ENCODE results near the gene ADARB1. TPM values are rescaled to one million over a fixed set of nuclear protein-coding genes. Genes with fewer than 3 reads are reported as not detected.

ADARB1 gene
- total RNA-seq, 1 experiment from 2014 or later = 31.9 TPM

- DNase-seq (ENCODE audit: low spot score) = no peak
- Histone ChIP-seq H3K27ac (ENCODE audit: low read depth, low read length, poor library complexity, severe bottlenecking) (no peak overlapping the region), H3K9me3 (ENCODE audit: low read depth, low read length, poor library complexity, severe bottlenecking) (peaks cover 4% of the 10 kb centered on the region), H3K27me3 (replicated peaks; ENCODE audit: insufficient read depth, low read depth, low read length, poor library complexity) (no peaks in the 10 kb centered on the region), H3K4me1 (ENCODE audit: insufficient read depth, low read length, poor library complexity, severe bottlenecking) (peaks cover 12% of the 10 kb centered on the region), H3K36me3 (ENCODE audit: insufficient read depth, low read length, poor library complexity, severe bottlenecking) (no peaks in the 10 kb centered on the region), H3K4me3 (ENCODE audit: low read depth, low read length, poor library complexity, severe bottlenecking) (no peak overlapping the region)
- TF ChIP-seq CTCF (conservative IDR thresholded peaks at IDR 0.05; ENCODE audit: low read depth, low read length) (no peak), EZH2 (IDR thresholded peaks at IDR 0.05; ENCODE audit: borderline replicate concordance, low read depth, low read length, poor library complexity, severe bottlenecking) (no peak)
- POLR2A ChIA-PET (ENCODE audit: low non-redundant PET) = no interaction called here
- CTCF ChIA-PET = no interaction called here
- BruUV-seq (replicated peaks) = no TSS peak
- intact Hi-C loops (cut with micrococcal nuclease; ENCODE audit: unreplicated experiment) = no loop called here
Measured at GRCh38 chr21:45051580-45052434, 22.6 kb upstream of the ADARB1 start.

GRCh38 chr21:45052960-45053359, 21.4 kb upstream of the ADARB1 start:
- H3K36me3 ChIP-seq (ENCODE audit: insufficient read depth, low read length, poor library complexity, severe bottlenecking) = no peaks in the 10 kb centered on the region
- H3K27me3 ChIP-seq (replicated peaks; ENCODE audit: insufficient read depth, low read depth, low read length, poor library complexity) = no peaks in the 10 kb centered on the region
- ChIA-PET CTCF (no interaction called here), POLR2A (ENCODE audit: low non-redundant PET) (no interaction called here)
- TF ChIP-seq CTCF (conservative IDR thresholded peaks at IDR 0.05; ENCODE audit: low read depth, low read length) = no peak
- no peak for TF ChIP-seq EZH2 (IDR thresholded peaks at IDR 0.05; ENCODE audit: borderline replicate concordance, low read depth, low read length, poor library complexity, severe bottlenecking)
- peaks cover 12% of the 10 kb centered on the region for H3K4me1 ChIP-seq (ENCODE audit: insufficient read depth, low read length, poor library complexity, severe bottlenecking)
- no peak overlapping the region for H3K4me3 ChIP-seq (ENCODE audit: low read depth, low read length, poor library complexity, severe bottlenecking)
- no peaks in the 10 kb centered on the region for H3K9me3 ChIP-seq (ENCODE audit: low read depth, low read length, poor library complexity, severe bottlenecking)
- intact Hi-C loops (cut with micrococcal nuclease; ENCODE audit: unreplicated experiment) = no loop called here
- H3K27ac ChIP-seq (ENCODE audit: low read depth, low read length, poor library complexity, severe bottlenecking) = no peak overlapping the region
- no peak for DNase-seq (ENCODE audit: low spot score)
- BruUV-seq (replicated peaks) = no TSS peak

GRCh38 chr21:45053561-45054226, 20.7 kb upstream of the ADARB1 start:
- POLR2A ChIA-PET (ENCODE audit: low non-redundant PET) = no interaction called here

More at GRCh38 chr21:45053561-45054226, 20.7 kb upstream of the ADARB1 start:
- Histone ChIP-seq H3K4me3 (ENCODE audit: low read depth, low read length, poor library complexity, severe bottlenecking) (no peak overlapping the region), H3K27ac (ENCODE audit: low read depth, low read length, poor library complexity, severe bottlenecking) (no peak overlapping the region), H3K4me1 (ENCODE audit: insufficient read depth, low read length, poor library complexity, severe bottlenecking) (peaks cover 12% of the 10 kb centered on the region), H3K9me3 (ENCODE audit: low read depth, low read length, poor library complexity, severe bottlenecking) (no peaks in the 10 kb centered on the region), H3K36me3 (ENCODE audit: insufficient read depth, low read length, poor library complexity, severe bottlenecking) (no peaks in the 10 kb centered on the region), H3K27me3 (replicated peaks; ENCODE audit: insufficient read depth, low read depth, low read length, poor library complexity) (no peaks in the 10 kb centered on the region)
- CTCF ChIA-PET = no interaction called here
- no peak for TF ChIP-seq EZH2 (IDR thresholded peaks at IDR 0.05; ENCODE audit: borderline replicate concordance, low read depth, low read length, poor library complexity, severe bottlenecking)
- no peak for TF ChIP-seq CTCF (conservative IDR thresholded peaks at IDR 0.05; ENCODE audit: low read depth, low read length)
- intact Hi-C loops (cut with micrococcal nuclease; ENCODE audit: unreplicated experiment) = no loop called here
- BruUV-seq (replicated peaks) = no TSS peak
- no peak for DNase-seq (ENCODE audit: low spot score)
